ENCODE measurements around the gene ACE.

The ACE gene

GRCh38 chr17:63512388-63512787 lies 35.5 kb downstream of the ACE start:
- Histone ChIP-seq H3K27ac (ENCODE audit: low read depth, low read length) (no peak overlapping the region), H3K27me3 (ENCODE audit: control insufficient read depth in 5 of 5, insufficient read depth in 4 of 5, low read length in 5 of 5) (peaks cover 0 to 13% (median 5%) of the 10 kb centered on the region in 5 donors), H3K36me3 (ENCODE audit: control insufficient read depth in 5 of 5, insufficient read depth in 5 of 5, low read length in 5 of 5) (no peaks in the 10 kb centered on the region), H3K9ac (ENCODE audit: low read length in 5 of 5) (no peak overlapping the region), H3K9me3 (ENCODE audit: control insufficient read depth in 5 of 5, low read length in 5 of 5) (no peaks in the 10 kb centered on the region), H3K4me3 (ENCODE audit: low read depth in 1 of 5, low read length in 5 of 5) (no peak overlapping the region), H3K4me1 (ENCODE audit: control insufficient read depth in 5 of 5, insufficient read depth in 5 of 5, low read length in 5 of 5) (no peaks in the 10 kb centered on the region)

- H3K4me3 ChIP-seq (ENCODE audit: low read depth in 1 of 5, low read length in 5 of 5), result no peak overlapping the region
Measured at GRCh38 chr17:63512896-63513644, 36.2 kb downstream of the ACE start.

GRCh38 chr17:63514477-63514876 lies 37.6 kb downstream of the ACE start:
- Histone ChIP-seq H3K27ac (ENCODE audit: low read depth, low read length) (no peak overlapping the region), H3K36me3 (ENCODE audit: control insufficient read depth in 5 of 5, insufficient read depth in 5 of 5, low read length in 5 of 5) (no peaks in the 10 kb centered on the region), H3K9ac (ENCODE audit: low read length in 5 of 5) (no peak overlapping the region), H3K4me1 (ENCODE audit: control insufficient read depth in 5 of 5, insufficient read depth in 5 of 5, low read length in 5 of 5) (no peaks in the 10 kb centered on the region), H3K27me3 (ENCODE audit: control insufficient read depth in 5 of 5, insufficient read depth in 4 of 5, low read length in 5 of 5) (peaks cover 0 to 9% (median 2%) of the 10 kb centered on the region in 5 donors), H3K9me3 (ENCODE audit: control insufficient read depth in 5 of 5, low read length in 5 of 5) (no peaks in the 10 kb centered on the region), H3K4me3 (ENCODE audit: low read depth in 1 of 5, low read length in 5 of 5) (no peak overlapping the region)

More at GRCh38 chr17:63512896-63513644, 36.2 kb downstream of the ACE start:
- Histone ChIP-seq H3K9me3 (ENCODE audit: control insufficient read depth in 5 of 5, low read length in 5 of 5) (no peaks in the 10 kb centered on the region), H3K27ac (ENCODE audit: low read depth, low read length) (no peak overlapping the region), H3K27me3 (ENCODE audit: control insufficient read depth in 5 of 5, insufficient read depth in 4 of 5, low read length in 5 of 5) (peaks cover 0 to 10% (median under 1%) of the 10 kb centered on the region in 5 donors), H3K36me3 (ENCODE audit: control insufficient read depth in 5 of 5, insufficient read depth in 5 of 5, low read length in 5 of 5) (no peaks in the 10 kb centered on the region), H3K9ac (ENCODE audit: low read length in 5 of 5) (no peak overlapping the region), H3K4me1 (ENCODE audit: control insufficient read depth in 5 of 5, insufficient read depth in 5 of 5, low read length in 5 of 5) (no peaks in the 10 kb centered on the region)

GRCh38 chr17:63514974-63515373 lies 38.1 kb downstream of the ACE start:
- no peaks in the 10 kb centered on the region for H3K36me3 ChIP-seq (ENCODE audit: control insufficient read depth in 5 of 5, insufficient read depth in 5 of 5, low read length in 5 of 5)
- no peaks in the 10 kb centered on the region for H3K4me1 ChIP-seq (ENCODE audit: control insufficient read depth in 5 of 5, insufficient read depth in 5 of 5, low read length in 5 of 5)
- no peak overlapping the region for H3K4me3 ChIP-seq (ENCODE audit: low read depth in 1 of 5, low read length in 5 of 5)
- no peak overlapping the region for H3K27ac ChIP-seq (ENCODE audit: low read depth, low read length)
- H3K9ac ChIP-seq (ENCODE audit: low read length in 5 of 5), result no peak overlapping the region
- H3K27me3 ChIP-seq (ENCODE audit: control insufficient read depth in 5 of 5, insufficient read depth in 4 of 5, low read length in 5 of 5), result peaks cover 0 to 9% (median 2%) of the 10 kb centered on the region in 5 donors
- no peaks in the 10 kb centered on the region for H3K9me3 ChIP-seq (ENCODE audit: control insufficient read depth in 5 of 5, low read length in 5 of 5)

GRCh38 chr17:63515426-63515825 lies 38.6 kb downstream of the ACE start:
- Histone ChIP-seq H3K9ac (ENCODE audit: low read length in 5 of 5) (no peak overlapping the region), H3K4me3 (ENCODE audit: low read depth in 1 of 5, low read length in 5 of 5) (no peak overlapping the region)

GRCh38 chr17:63516910-63517824 lies 40.3 kb downstream of the ACE start:
- H3K4me1 ChIP-seq (ENCODE audit: control insufficient read depth in 5 of 5, insufficient read depth in 5 of 5, low read length in 5 of 5), result no peaks in the 10 kb centered on the region
- H3K27me3 ChIP-seq (ENCODE audit: control insufficient read depth in 5 of 5, insufficient read depth in 4 of 5, low read length in 5 of 5), result peaks cover 0 to 9% (median 2%) of the 10 kb centered on the region in 5 donors
- H3K9me3 ChIP-seq (ENCODE audit: control insufficient read depth in 5 of 5, low read length in 5 of 5), result no peaks in the 10 kb centered on the region
- no peak overlapping the region for H3K4me3 ChIP-seq (ENCODE audit: low read depth in 1 of 5, low read length in 5 of 5)
- H3K9ac ChIP-seq (ENCODE audit: low read length in 5 of 5), result no peak overlapping the region
- no peak overlapping the region for H3K27ac ChIP-seq (ENCODE audit: low read depth, low read length)
- H3K36me3 ChIP-seq (ENCODE audit: control insufficient read depth in 5 of 5, insufficient read depth in 5 of 5, low read length in 5 of 5), result no peaks in the 10 kb centered on the region

More at GRCh38 chr17:63515426-63515825, 38.6 kb downstream of the ACE start:
- Histone ChIP-seq H3K4me1 (ENCODE audit: control insufficient read depth in 5 of 5, insufficient read depth in 5 of 5, low read length in 5 of 5) (no peaks in the 10 kb centered on the region), H3K27ac (ENCODE audit: low read depth, low read length) (no peak overlapping the region), H3K27me3 (ENCODE audit: control insufficient read depth in 5 of 5, insufficient read depth in 4 of 5, low read length in 5 of 5) (peaks cover 0 to 9% (median 2%) of the 10 kb centered on the region in 5 donors), H3K36me3 (ENCODE audit: control insufficient read depth in 5 of 5, insufficient read depth in 5 of 5, low read length in 5 of 5) (no peaks in the 10 kb centered on the region), H3K9me3 (ENCODE audit: control insufficient read depth in 5 of 5, low read length in 5 of 5) (no peaks in the 10 kb centered on the region)

GRCh38 chr17:63517825-63518534 lies 41.1 kb downstream of the ACE start:
- Histone ChIP-seq H3K4me3 (ENCODE audit: low read depth in 1 of 5, low read length in 5 of 5) (no peak overlapping the region), H3K27me3 (ENCODE audit: control insufficient read depth in 5 of 5, insufficient read depth in 4 of 5, low read length in 5 of 5) (peaks cover 0 to 12% (median 2%) of the 10 kb centered on the region in 5 donors), H3K36me3 (ENCODE audit: control insufficient read depth in 5 of 5, insufficient read depth in 5 of 5, low read length in 5 of 5) (no peaks in the 10 kb centered on the region), H3K9me3 (ENCODE audit: control insufficient read depth in 5 of 5, low read length in 5 of 5) (no peaks in the 10 kb centered on the region), H3K4me1 (ENCODE audit: control insufficient read depth in 5 of 5, insufficient read depth in 5 of 5, low read length in 5 of 5) (no peaks in the 10 kb centered on the region), H3K27ac (ENCODE audit: low read depth, low read length) (no peak overlapping the region), H3K9ac (ENCODE audit: low read length in 5 of 5) (no peak overlapping the region)

- H3K27ac ChIP-seq (ENCODE audit: low read depth, low read length), result no peak overlapping the region
- no peak overlapping the region for H3K4me3 ChIP-seq (ENCODE audit: low read depth in 1 of 5, low read length in 5 of 5)
- no peaks in the 10 kb centered on the region for H3K36me3 ChIP-seq (ENCODE audit: control insufficient read depth in 5 of 5, insufficient read depth in 5 of 5, low read length in 5 of 5)
- peaks cover 0 to 3% (median 0%) of the 10 kb centered on the region in 5 donors for H3K4me1 ChIP-seq (ENCODE audit: control insufficient read depth in 5 of 5, insufficient read depth in 5 of 5, low read length in 5 of 5)
- no peaks in the 10 kb centered on the region for H3K9me3 ChIP-seq (ENCODE audit: control insufficient read depth in 5 of 5, low read length in 5 of 5)
- H3K9ac ChIP-seq (ENCODE audit: low read length in 5 of 5), result no peak overlapping the region
- H3K27me3 ChIP-seq (ENCODE audit: control insufficient read depth in 5 of 5, insufficient read depth in 4 of 5, low read length in 5 of 5), result peaks cover 4 to 12% (median 8%) of the 10 kb centered on the region in 5 donors
Measured at GRCh38 chr17:63519116-63519881, 42.4 kb downstream of the ACE start.

Data from subcutaneous abdominal adipose tissue (tissue), 5 donors.